MCF 10A (cell line): ENCODE data around the gene VSTM4. TPM values are rescaled to one million over a fixed set of nuclear protein-coding genes. Genes with fewer than 3 reads are reported as not detected.

ENCODE experiments used
- BruUV-seq: library from RNA; stranded (reverse); fragments of 400-500 nt; replicated peaks from 2 replicates; lab custom pipeline; 2021; lab: Mats Ljungman, UMichigan
- CTCF ChIA-PET: fragments of 300-600 bp; sonication (Branson Sonifier 250); formaldehyde crosslinking; extraction: SDS; loops from one replicate; lab custom pipeline; 2021; ENCODE audit warnings: antibody characterized with exemption, inconsistent platforms; lab: Yijun Ruan, JAX
- POLR2A ChIA-PET: fragments of 300-600, 350-650 bp; sonication (Branson Sonifier 250); formaldehyde crosslinking; extraction: SDS; loops from one replicate; lab custom pipeline; 2020; ENCODE audit warnings: antibody characterized with exemption, inconsistent platforms; lab: Yijun Ruan, JAX
- DNase-seq: peaks from one replicate; pipeline ENCODE4 v3.0.0-alpha.2; 2018; ENCODE audit not compliant: unreplicated experiment
- H3K27ac Mint-ChIP-seq: one replicate; pipeline ENCODE4 v1.8.0; 2022; ENCODE audit warnings: mild to moderate bottlenecking, low read depth, mixed read lengths; ENCODE audit not compliant: unreplicated experiment
- H3K27me3 Mint-ChIP-seq: one replicate; pipeline ENCODE4 v1.8.0; 2022; ENCODE audit warnings: mixed read lengths; ENCODE audit not compliant: insufficient read depth, unreplicated experiment
- H3K36me3 Mint-ChIP-seq: one replicate; pipeline ENCODE4 v1.8.0; 2022; ENCODE audit warnings: mild to moderate bottlenecking, moderate library complexity, mixed read lengths; ENCODE audit not compliant: insufficient read depth, unreplicated experiment
- H3K4me1 Mint-ChIP-seq: one replicate; pipeline ENCODE4 v1.8.0; 2022; ENCODE audit warnings: mixed read lengths; ENCODE audit not compliant: insufficient read depth, unreplicated experiment
- H3K4me3 Mint-ChIP-seq: one replicate; pipeline ENCODE4 v1.8.0; 2022; ENCODE audit warnings: mild to moderate bottlenecking, moderate library complexity, mixed read lengths; ENCODE audit not compliant: unreplicated experiment
- H3K9me3 Mint-ChIP-seq: one replicate; pipeline ENCODE4 v1.8.0; 2022; ENCODE audit warnings: mixed read lengths; ENCODE audit not compliant: unreplicated experiment
- intact Hi-C: fragments of 100-400 bp; cut with micrococcal nuclease; formaldehyde crosslinking; loops from 2 replicates; pipeline ENCODE4 v1.14.1; 2022
- total RNA-seq: library from RNA; stranded (reverse); gene quantifications from 2 replicates; pipeline ENCODE4 v1.2.3, GENCODE V29; 2022
- TF ChIP-seq, protein P1 (sequence below): fragments of 200-600 bp; IDR thresholded peaks from one replicate; pipeline ENCODE4 v1.8.0; 2022; ENCODE audit warnings: antibody characterized with exemption, mild to moderate bottlenecking; ENCODE audit not compliant: unreplicated experiment

Gene VSTM4
- total RNA-seq, 1 experiment from 2014 or later, result not detected

DNA sequence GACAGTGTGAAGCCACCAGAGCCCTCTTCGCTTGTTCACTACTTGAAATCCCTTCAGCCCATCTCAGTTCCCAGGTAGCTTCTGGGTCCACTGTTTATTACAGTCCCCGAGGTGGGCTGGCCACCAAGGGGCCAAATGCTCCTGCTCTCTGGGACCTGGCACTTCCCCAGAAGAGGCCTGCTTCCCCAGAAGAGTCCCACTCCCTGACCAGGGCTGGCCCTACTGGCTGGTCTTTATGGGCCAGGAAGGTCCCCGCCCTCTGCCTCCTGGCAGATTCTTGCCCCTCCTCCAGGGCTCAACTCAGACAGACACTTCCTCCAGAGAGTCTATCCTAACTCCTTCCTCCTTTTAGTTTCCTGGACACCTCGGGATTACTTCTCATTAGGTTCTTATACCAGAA lies 105.0 kb downstream of the VSTM4 start:
- POLR2A ChIA-PET, result no interaction called here
- CTCF ChIA-PET, result interaction anchor here (0.7 kb wide), 1 partner anchor 151 kb away, joined by 3 read pairs; no protein-coding TSS in a partner anchor
- BruUV-seq, result no TSS peak

DNA sequence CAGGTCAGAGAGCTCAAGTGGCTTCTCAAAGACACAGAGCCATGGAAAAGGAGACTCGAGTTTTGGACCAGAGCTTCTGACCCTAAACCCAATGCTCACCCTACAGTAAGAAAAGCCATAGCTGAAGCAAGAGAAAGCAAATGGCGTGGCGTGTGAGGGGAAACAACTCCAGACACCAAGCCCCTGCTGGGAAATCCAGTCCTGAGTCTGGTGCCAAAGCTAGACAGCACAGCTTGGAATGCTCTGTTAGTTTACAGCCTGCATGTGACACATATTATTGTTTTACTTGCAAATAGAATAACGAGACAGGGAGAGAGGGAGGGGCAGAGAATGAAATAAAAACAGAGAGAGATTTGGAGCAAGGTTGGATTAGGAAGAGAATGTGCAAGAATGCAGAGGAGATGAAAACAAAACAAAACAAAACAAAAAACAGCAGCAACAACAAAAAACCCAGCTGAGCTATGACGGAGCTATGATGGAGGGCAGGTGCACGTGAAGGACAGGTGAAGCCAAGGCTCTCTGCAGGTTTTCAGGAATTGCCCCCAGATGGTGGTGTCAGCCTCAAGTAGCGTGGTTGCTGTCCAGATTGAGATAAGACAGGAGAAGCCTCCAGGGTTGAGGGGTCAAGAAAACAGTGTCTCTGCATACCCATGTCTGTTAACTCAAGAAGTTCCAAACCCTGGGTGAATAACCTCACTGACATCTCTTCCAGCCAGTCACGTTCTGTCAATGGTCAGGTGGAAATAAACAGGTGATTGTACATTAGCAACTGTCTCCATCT lies 105.9 kb downstream of the VSTM4 start:
- intact Hi-C loops, result no loop called here
- H3K27ac Mint-ChIP-seq, result no peak overlapping the region
- TF ChIP-seq, protein P1, sequence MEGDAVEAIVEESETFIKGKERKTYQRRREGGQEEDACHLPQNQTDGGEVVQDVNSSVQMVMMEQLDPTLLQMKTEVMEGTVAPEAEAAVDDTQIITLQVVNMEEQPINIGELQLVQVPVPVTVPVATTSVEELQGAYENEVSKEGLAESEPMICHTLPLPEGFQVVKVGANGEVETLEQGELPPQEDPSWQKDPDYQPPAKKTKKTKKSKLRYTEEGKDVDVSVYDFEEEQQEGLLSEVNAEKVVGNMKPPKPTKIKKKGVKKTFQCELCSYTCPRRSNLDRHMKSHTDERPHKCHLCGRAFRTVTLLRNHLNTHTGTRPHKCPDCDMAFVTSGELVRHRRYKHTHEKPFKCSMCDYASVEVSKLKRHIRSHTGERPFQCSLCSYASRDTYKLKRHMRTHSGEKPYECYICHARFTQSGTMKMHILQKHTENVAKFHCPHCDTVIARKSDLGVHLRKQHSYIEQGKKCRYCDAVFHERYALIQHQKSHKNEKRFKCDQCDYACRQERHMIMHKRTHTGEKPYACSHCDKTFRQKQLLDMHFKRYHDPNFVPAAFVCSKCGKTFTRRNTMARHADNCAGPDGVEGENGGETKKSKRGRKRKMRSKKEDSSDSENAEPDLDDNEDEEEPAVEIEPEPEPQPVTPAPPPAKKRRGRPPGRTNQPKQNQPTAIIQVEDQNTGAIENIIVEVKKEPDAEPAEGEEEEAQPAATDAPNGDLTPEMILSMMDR, result no peak
- H3K9me3 Mint-ChIP-seq, result no peaks in the 10 kb centered on the region
- no peaks in the 10 kb centered on the region for H3K36me3 Mint-ChIP-seq
- ChIA-PET CTCF (interaction anchor here (1.3 kb wide), 1 partner anchor 11 kb away, joined by 3 read pairs; no protein-coding TSS in a partner anchor), POLR2A (no interaction called here)
- H3K27me3 Mint-ChIP-seq, result peaks cover 42% of the 10 kb centered on the region
- peaks cover 5% of the 10 kb centered on the region for H3K4me1 Mint-ChIP-seq
- no peak for DNase-seq
- no peak overlapping the region for H3K4me3 Mint-ChIP-seq
- BruUV-seq, result no TSS peak

More for the DNA sequence above, 105.0 kb downstream of the VSTM4 start:
- H3K9me3 Mint-ChIP-seq, result no peaks in the 10 kb centered on the region
- intact Hi-C loops, result no loop called here
- no peaks in the 10 kb centered on the region for H3K36me3 Mint-ChIP-seq
- no peak overlapping the region for H3K4me3 Mint-ChIP-seq
- DNase-seq, result no peak
- H3K27me3 Mint-ChIP-seq, result peaks cover 42% of the 10 kb centered on the region
- peaks cover 5% of the 10 kb centered on the region for H3K4me1 Mint-ChIP-seq
- H3K27ac Mint-ChIP-seq, result no peak overlapping the region
- TF ChIP-seq, protein P1, result no peak

DNA sequence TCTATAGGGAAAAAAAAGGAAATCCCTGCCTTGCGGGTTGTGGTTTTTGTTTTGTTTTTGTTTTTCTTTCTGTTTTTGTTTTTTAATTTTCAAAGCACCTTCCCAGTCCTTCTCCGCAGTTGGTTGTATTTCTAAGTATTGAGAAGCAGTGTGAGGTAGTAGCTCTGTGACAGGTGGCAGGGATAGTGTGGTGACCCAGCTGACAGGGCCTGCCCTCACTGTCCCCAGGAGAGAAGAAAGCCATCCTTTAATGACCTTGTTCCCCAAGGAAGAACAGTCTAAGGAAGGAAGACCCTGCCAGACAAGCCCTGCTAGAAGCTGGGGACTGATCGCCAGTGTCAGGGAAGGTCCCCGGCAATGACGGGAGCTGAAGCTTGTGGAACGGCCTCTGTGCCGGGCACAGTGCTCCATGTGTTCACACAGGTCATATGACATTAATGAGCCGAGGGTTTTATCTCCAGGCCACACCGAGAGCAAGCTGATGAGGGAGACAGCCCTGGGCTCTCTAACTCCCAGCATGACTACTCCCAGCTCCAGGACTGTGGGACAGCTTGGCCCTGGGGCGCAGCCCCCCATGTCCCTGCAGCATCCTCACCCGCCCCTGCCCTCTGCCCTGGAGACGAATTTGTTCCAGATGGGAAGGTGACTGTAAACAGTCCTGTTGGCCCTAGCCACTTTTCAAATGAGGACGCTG lies 106.7 kb downstream of the VSTM4 start:
- TF ChIP-seq, protein P1, result no peak
- no peak overlapping the region for H3K27ac Mint-ChIP-seq
- peaks cover 42% of the 10 kb centered on the region for H3K27me3 Mint-ChIP-seq
- ChIA-PET CTCF (interaction anchor here (0.6 to 1.3 kb wide), 5 partner anchors 10 to 322 kb away, joined by 3 to 4 read pairs (median 4); no protein-coding TSS in a partner anchor), POLR2A (no interaction called here)
- no peaks in the 10 kb centered on the region for H3K9me3 Mint-ChIP-seq
- H3K4me3 Mint-ChIP-seq, result no peak overlapping the region
- no TSS peak for BruUV-seq
- DNase-seq, result no peak
- intact Hi-C loops, result no loop called here
- H3K4me1 Mint-ChIP-seq, result peaks cover 5% of the 10 kb centered on the region
- H3K36me3 Mint-ChIP-seq, result no peaks in the 10 kb centered on the region

DNA sequence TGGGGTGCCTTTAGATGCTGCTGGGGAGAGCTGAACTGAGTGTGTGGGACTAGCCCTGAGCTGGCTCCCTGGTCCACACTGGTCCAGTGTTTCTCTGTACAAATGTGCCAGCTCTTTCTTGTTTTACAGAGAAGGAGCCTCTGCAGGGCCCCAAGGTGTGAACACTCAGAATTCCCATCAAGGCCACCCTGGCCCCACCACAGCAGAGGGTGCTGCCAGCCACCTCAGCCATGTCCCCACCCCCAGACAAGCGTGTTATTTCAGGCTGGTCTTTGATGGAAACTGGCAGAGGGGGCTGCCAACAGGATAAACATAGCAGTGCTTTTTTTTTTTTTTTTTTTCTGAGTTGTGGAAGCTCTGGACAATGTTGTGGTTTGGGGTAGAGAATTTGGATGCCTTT lies 107.2 kb downstream of the VSTM4 start:
- intact Hi-C loops, result no loop called here
- peaks cover 5% of the 10 kb centered on the region for H3K4me1 Mint-ChIP-seq
- no peaks in the 10 kb centered on the region for H3K36me3 Mint-ChIP-seq
- POLR2A ChIA-PET, result no interaction called here
- H3K4me3 Mint-ChIP-seq, result no peak overlapping the region
- BruUV-seq, result no TSS peak
- TF ChIP-seq, protein P1, result no peak
- peaks cover 38% of the 10 kb centered on the region for H3K27me3 Mint-ChIP-seq
- CTCF ChIA-PET, result interaction anchor here (0.6 to 1.3 kb wide), 4 partner anchors 25 to 1232 kb away, joined by 3 to 4 read pairs (median 4); no protein-coding TSS in a partner anchor
- DNase-seq, result no peak
- H3K9me3 Mint-ChIP-seq, result no peaks in the 10 kb centered on the region
- no peak overlapping the region for H3K27ac Mint-ChIP-seq
